Thyroid gland (tissue), 4 donors: ENCODE results near the gene SCRN2.

Experiments used
- POLR2A ChIP-seq, 2 donors: fragments of 450-650 bp; IDR thresholded peaks; one replicate each; pipeline ENCODE4 v1.6.1; 2017; ENCODE audit warnings: antibody characterized with exemption in 2 of 2, mild to moderate bottlenecking in 2 of 2, moderate library complexity in 1 of 2
- TF ChIP-seq, protein P1 (sequence below), 6 experiments: fragments of 200-600 bp in 3 of 6; fragments of 450-650 bp in 3 of 6; sonication (generic) in 3 of 6; IDR thresholded peaks; one replicate each; pipeline ENCODE4 v1.5.1; 2016 to 2019; ENCODE audit warnings: antibody characterized with exemption in 6 of 6, mild to moderate bottlenecking in 2 of 6, inconsistent platforms in 1 of 6, moderate library complexity in 1 of 6

DNA sequence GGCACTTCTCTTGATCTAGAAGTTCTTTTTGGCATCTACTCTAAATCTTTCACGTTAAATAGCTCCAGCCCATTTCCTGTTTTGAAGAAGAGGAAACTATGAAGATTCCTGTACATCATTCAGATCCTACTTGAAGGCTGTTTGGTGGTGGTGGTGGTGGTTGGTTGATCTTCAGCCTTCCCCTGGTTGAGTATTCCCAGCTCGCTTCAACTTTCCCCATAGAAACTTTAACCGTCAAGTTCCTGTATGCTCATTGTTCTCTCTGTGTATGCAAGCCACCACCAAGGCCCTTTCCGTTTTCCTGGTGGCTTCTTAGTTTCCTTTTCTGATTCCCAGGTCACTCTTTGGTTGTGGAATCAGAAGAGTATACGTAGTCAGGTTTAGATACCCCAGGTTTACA is 6.3 kb downstream of the SCRN2 start:
- TF ChIP-seq, protein P1, sequence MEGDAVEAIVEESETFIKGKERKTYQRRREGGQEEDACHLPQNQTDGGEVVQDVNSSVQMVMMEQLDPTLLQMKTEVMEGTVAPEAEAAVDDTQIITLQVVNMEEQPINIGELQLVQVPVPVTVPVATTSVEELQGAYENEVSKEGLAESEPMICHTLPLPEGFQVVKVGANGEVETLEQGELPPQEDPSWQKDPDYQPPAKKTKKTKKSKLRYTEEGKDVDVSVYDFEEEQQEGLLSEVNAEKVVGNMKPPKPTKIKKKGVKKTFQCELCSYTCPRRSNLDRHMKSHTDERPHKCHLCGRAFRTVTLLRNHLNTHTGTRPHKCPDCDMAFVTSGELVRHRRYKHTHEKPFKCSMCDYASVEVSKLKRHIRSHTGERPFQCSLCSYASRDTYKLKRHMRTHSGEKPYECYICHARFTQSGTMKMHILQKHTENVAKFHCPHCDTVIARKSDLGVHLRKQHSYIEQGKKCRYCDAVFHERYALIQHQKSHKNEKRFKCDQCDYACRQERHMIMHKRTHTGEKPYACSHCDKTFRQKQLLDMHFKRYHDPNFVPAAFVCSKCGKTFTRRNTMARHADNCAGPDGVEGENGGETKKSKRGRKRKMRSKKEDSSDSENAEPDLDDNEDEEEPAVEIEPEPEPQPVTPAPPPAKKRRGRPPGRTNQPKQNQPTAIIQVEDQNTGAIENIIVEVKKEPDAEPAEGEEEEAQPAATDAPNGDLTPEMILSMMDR (IDR thresholded peaks at IDR 0.05) = no peak
- TF ChIP-seq POLR2A (IDR thresholded peaks at IDR 0.05) = no peak
